ENCODE measurements around the gene IZUMO1R.
"Not testable (repeated sequence)": the region's sequence is repeated elsewhere in the genome, so short reads cannot be mapped to it uniquely, and the experiment has no call there.

IZUMO1R gene
- total RNA-seq, result 0 to 0.07 (median 0) reads per million in 18 experiments

- DNase-seq, result no peak
These were observed at the start of gene IZUMO1R for GRCh38 chr11:94303966-94304958. Gene IZUMO1R, plus strand, starts transcription at chr11:94304580. Its CDS starts 1,057 bp downstream, at chr11:94305637.

GRCh38 chr11:94271885-94272372 is 32.5 kb upstream of the IZUMO1R start:
- no peak for DNase-seq

GRCh38 chr11:94272738-94273313 is 31.6 kb upstream of the IZUMO1R start:
- DNase-seq, result no peak

- no peak for DNase-seq
These were observed 28.4 kb upstream of the IZUMO1R start for GRCh38 chr11:94275961-94276360.

- no peak for DNase-seq
These were observed 27.4 kb upstream of the IZUMO1R start for GRCh38 chr11:94276943-94277342.

- not testable (repeated sequence) for DNase-seq
These were observed 26.2 kb upstream of the IZUMO1R start for GRCh38 chr11:94278207-94278606.

- DNase-seq, result no peak
These were observed 24.4 kb upstream of the IZUMO1R start for GRCh38 chr11:94279996-94280395.

- no peak for DNase-seq
These were observed 23.1 kb upstream of the IZUMO1R start for GRCh38 chr11:94281324-94281723.

GRCh38 chr11:94283678-94284077 is 20.7 kb upstream of the IZUMO1R start:
- no peak for DNase-seq

- DNase-seq, result no peak
These were observed 8.8 kb upstream of the IZUMO1R start for GRCh38 chr11:94295534-94295933.

- DNase-seq, result no peak
These were observed 6.3 kb upstream of the IZUMO1R start for GRCh38 chr11:94297985-94298576.

- DNase-seq, result no peak
These were observed 1.6 kb upstream of the IZUMO1R start for GRCh38 chr11:94302776-94303175.

- DNase-seq, result no peak
These were observed 766 bp downstream of the IZUMO1R start for GRCh38 chr11:94305146-94305545.

- no peak for DNase-seq
These were observed 2.9 kb downstream of the IZUMO1R start for GRCh38 chr11:94307101-94307791.

GRCh38 chr11:94308024-94308423 is 3.6 kb downstream of the IZUMO1R start:
- DNase-seq, result no peak

GRCh38 chr11:94309757-94310156 is 5.4 kb downstream of the IZUMO1R start:
- DNase-seq, result no peak

GRCh38 chr11:94310191-94310875 is 6.0 kb downstream of the IZUMO1R start:
- DNase-seq, result no peak

- no peak for DNase-seq
These were observed 8.0 kb downstream of the IZUMO1R start for GRCh38 chr11:94312339-94312738.

GRCh38 chr11:94314064-94314463 is 9.7 kb downstream of the IZUMO1R start:
- no peak for DNase-seq

GRCh38 chr11:94315664-94316063 is 11.3 kb downstream of the IZUMO1R start:
- no peak for DNase-seq

- DNase-seq, result no peak
These were observed 18.1 kb downstream of the IZUMO1R start for GRCh38 chr11:94322501-94322900.

- peak; percentile 58 to 68 for DNase-seq
These were observed 21.3 kb downstream of the IZUMO1R start for GRCh38 chr11:94325681-94326080.

Data from inflammatory macrophage (primary cell).